NT2/D1 (cell line): ENCODE data around the gene KIF26A.

Source experiments
- SUZ12 ChIP-seq: IDR thresholded peaks from 2 replicates; pipeline ENCODE4 v1.6.1; 2011; ENCODE audit not compliant: insufficient read length, insufficient read depth; ENCODE audit errors: extremely low read depth
- YY1 ChIP-seq: IDR thresholded peaks from 2 replicates; pipeline ENCODE4 v1.6.1; 2011; ENCODE audit not compliant: insufficient read length, insufficient read depth

GRCh38 chr14:104200106-104200505 is 61.7 kb downstream of the KIF26A start:
- TF ChIP-seq YY1 (no peak), SUZ12 (no peak)
